Effector memory CD4-positive, alpha-beta T cell (primary cell): ENCODE results near the gene RNF121.

ENCODE experiments used
- DNase-seq, 3 donors: peaks; one replicate each; pipeline ENCODE4 v3.0.0-alpha.2; 2020
- H3K27ac ChIP-seq: 2 replicates; pipeline ENCODE4 v1.7.0; 2013; ENCODE audit warnings: mild to moderate bottlenecking, low read length, moderate library complexity; ENCODE audit not compliant: insufficient read depth, poor library complexity, severe bottlenecking
- H3K27me3 ChIP-seq: replicated peaks from 2 replicates; pipeline ENCODE4 v1.7.0; 2013; ENCODE audit warnings: mild to moderate bottlenecking, low read length; ENCODE audit not compliant: insufficient read depth, control insufficient read depth, poor library complexity, severe bottlenecking
- H3K36me3 ChIP-seq: 2 replicates; pipeline ENCODE4 v1.7.0; 2013; ENCODE audit warnings: mild to moderate bottlenecking, low read length, moderate library complexity; ENCODE audit not compliant: control insufficient read depth, insufficient read depth
- H3K4me1 ChIP-seq: 2 replicates; pipeline ENCODE4 v1.7.0; 2013; ENCODE audit warnings: low read length, mild to moderate bottlenecking; ENCODE audit not compliant: control insufficient read depth, insufficient read depth, poor library complexity, severe bottlenecking
- H3K4me3 ChIP-seq: 2 replicates; pipeline ENCODE4 v1.7.0; 2013; ENCODE audit warnings: low read length, low read depth, mild to moderate bottlenecking; ENCODE audit not compliant: insufficient read depth, poor library complexity, severe bottlenecking
- H3K9me3 ChIP-seq: 2 replicates; pipeline ENCODE4 v1.7.0; 2013; ENCODE audit warnings: mild to moderate bottlenecking, low read length, moderate library complexity; ENCODE audit not compliant: control insufficient read depth

Gene RNF121

DNA sequence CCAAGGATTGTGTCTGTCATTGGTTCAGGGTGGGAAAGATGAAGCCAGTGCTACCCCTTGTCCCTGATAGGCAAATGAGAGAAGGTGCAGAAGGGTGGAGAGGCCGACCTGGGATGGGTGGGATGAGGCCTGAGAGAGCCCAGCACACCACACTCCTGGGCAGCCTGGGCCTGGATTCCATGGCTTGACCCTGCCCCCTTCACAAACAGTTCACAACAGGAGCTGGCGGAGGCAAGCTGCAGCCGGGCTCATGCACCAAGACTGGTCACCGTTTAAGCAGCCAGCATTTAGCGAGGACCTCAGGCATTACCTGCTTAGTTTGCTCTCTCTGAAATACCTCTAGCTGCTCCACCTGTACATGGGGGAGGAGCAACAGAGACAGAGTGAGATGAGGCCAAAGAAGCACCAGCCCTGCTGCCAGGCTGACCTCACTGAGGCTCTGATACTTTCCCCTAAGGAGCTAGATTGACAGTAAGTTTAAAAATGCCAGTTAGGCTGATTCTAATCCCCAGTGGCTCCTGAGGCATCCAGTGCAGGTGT lies 83.3 kb downstream of the RNF121 start:
- Histone ChIP-seq H3K4me3 (no peak overlapping the region), H3K27ac (no peak overlapping the region), H3K4me1 (no peaks in the 10 kb centered on the region), H3K36me3 (peaks cover 99% of the 10 kb centered on the region), H3K27me3 (no peaks in the 10 kb centered on the region), H3K9me3 (no peaks in the 10 kb centered on the region)
- DNase-seq = no peak

DNA sequence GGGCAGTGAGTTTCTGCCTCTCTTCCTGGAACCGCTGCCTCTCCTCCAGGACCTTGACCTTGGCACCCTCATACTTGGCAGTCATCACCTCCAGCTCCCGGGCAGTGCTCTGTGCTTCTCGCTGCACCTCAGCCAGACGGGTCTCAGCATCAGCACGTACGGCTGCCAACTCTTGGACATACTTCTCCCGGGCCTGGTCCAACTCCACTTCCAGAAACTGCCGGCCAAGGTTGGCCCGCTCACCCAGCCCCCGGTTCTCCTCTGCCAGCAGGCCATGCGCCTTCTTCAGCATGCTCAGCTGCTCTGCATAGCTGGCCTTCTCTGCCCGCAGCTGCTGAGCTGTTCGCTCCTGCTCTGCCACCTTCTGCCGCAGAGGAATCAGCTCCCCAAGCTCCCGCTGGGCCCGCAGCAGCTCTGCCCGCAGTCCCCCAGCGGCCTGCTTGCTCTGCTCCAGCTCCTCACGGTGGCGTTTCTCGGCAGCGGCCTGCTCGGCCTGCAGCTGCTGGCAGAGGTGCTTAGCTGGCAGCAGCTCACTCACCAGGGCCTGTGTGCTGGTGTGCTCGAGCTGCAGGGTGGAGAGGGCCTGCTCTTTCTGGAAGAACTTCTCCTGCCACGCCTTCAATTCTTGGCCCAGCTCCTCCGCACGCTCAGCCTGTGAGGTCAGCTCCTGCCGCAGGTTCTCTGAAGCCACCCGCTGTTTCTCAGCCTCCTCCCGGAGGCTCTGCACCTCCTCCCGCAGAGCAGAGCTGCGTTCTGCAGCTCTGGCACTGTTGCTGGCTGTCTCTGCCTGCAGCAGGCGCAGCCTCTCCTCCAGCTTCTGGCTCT lies 84.3 kb downstream of the RNF121 start:
- Histone ChIP-seq H3K36me3 (peaks cover 99% of the 10 kb centered on the region), H3K4me3 (no peak overlapping the region)
- DNase-seq = no peak

DNA sequence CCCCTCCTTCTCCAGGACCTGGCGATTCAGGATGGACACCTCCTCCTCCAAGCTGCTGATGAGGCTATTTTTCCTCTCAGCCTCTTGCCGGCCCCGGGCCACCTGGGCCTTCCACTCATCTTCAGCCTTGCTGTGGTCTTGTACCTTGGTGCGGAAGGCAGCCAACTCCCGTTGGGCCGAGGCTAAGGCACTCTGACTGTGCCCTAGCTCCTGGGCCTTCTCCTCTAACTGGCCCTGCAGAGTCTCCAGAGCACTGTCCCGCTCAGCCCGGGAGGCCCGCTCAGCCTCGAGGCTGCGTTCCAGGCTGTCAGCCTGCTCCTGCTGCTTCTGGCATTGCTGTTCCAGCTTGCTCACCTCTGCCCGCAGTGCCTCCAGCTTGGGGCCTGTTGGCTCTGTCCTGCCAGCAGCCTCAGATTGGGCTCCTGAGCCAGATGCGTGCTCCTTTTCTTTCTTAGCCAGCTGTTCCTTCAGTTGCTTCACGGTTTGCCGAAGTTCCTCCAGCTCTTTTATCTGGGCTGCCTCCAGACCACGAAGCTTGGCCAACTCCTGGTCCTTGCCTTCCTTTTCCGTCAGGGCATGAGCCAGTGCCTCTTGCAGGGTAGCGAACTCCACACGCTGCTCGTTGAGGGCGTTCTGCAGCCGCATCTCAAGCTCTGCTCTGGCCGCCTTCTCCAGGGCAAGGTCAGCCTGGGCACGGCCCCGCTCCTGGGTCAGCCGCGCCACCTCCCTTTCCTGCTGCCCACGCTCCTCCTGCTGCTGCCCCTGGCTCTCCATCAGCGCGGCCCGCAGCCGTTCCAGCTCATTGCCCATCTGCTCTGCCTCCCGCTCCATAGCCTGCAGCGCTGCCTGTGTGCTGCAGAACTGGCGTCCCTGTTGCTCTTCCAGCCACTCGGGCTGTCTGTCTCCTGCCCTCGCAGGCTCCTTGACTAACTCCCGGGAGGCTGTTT lies 85.2 kb downstream of the RNF121 start:
- DNase-seq = no peak
- Histone ChIP-seq H3K4me3 (no peak overlapping the region), H3K27me3 (no peaks in the 10 kb centered on the region), H3K9me3 (no peaks in the 10 kb centered on the region), H3K4me1 (no peaks in the 10 kb centered on the region), H3K27ac (no peak overlapping the region), H3K36me3 (peaks cover 100% of the 10 kb centered on the region)

More for the DNA sequence above, 84.3 kb downstream of the RNF121 start:
- Histone ChIP-seq H3K4me1 (no peaks in the 10 kb centered on the region), H3K27me3 (no peaks in the 10 kb centered on the region), H3K9me3 (no peaks in the 10 kb centered on the region), H3K27ac (no peak overlapping the region)

DNA sequence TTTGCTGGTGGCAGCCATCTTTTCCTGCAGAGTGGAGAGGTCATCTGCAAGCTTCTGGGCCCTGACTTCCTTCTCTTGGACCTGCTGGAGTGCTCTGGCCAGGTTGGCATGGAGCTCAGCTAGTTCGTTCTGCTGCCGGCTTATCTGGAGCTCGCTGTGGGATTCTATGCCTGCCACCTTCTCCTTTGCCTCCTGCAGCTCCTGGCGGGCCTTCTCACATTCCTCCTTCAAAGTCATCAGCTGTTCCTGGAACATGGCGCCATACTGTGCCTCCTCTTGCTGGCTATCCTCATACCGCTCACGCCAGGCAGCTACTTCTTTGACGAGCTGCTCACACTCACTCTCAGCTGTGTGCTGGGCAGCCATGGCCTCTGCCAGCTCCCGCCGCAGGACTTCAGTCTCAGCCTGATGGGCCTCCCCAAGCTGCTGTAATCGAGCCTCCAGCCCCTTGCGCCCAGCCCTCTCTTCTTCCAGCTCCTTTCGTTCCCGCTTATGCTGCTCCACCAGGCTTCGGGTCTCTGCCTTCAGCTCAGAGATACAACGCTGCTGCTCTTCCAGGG lies 86.0 kb downstream of the RNF121 start:
- Histone ChIP-seq H3K9me3 (no peaks in the 10 kb centered on the region), H3K4me3 (no peak overlapping the region)
- no peak for DNase-seq

DNA sequence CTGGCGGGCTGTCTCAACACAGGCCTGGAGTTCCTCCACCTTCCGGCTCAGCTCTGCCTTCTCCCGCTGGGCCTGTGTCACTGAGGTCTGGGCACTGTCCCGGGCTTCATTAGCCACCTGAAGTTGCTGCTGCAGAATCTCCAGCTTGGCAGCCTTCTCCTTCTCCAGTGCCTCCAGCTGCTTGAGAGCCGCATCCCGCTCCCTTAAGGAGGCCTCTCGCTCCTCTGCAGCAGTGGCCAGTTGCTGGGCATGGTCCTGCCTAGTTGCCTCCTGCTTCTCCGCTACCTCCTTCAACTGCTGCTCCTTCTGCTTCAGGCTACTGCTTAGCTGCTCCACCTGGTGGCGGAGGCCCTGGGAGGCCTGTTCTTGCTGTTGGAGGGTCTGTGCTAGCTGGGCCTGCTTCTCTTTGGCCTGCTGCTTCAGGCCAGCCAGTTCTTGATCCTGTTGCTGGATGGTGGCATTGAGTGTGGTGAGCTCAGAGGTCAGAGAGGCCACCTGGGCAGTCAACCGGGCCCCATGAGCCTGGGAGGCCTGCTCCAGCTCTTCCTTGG lies 86.7 kb downstream of the RNF121 start:
- Histone ChIP-seq H3K27ac (no peak overlapping the region), H3K27me3 (no peaks in the 10 kb centered on the region), H3K9me3 (no peaks in the 10 kb centered on the region), H3K36me3 (peaks cover 99% of the 10 kb centered on the region), H3K4me1 (no peaks in the 10 kb centered on the region), H3K4me3 (no peak overlapping the region)
- DNase-seq = no peak

More for the DNA sequence above, 86.0 kb downstream of the RNF121 start:
- Histone ChIP-seq H3K27me3 (no peaks in the 10 kb centered on the region), H3K4me1 (no peaks in the 10 kb centered on the region), H3K27ac (no peak overlapping the region), H3K36me3 (peaks cover 100% of the 10 kb centered on the region)

DNA sequence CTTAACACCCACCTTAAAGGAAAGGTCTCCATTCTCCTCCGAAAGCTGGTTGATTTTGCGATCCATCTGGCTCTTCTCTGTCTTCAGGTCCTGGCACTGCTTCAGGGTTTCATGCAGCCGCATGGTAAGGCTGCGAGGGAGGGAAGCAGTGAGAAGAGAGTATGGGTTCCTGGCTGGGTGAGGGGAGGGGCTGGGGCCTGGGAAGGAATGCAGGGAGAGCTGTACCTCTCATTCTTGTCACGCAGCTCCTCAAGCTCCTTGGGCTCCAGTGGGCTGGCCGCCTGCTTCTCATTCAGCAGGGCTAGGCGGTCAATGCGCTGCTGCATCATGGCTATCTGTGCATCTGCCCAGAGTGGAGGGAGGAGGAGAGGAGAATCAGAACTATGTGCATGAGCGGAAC lies 89.3 kb downstream of the RNF121 start:
- no peak for DNase-seq
- Histone ChIP-seq H3K9me3 (no peaks in the 10 kb centered on the region), H3K27ac (no peak overlapping the region), H3K36me3 (peaks cover 98% of the 10 kb centered on the region), H3K4me1 (no peaks in the 10 kb centered on the region), H3K27me3 (no peaks in the 10 kb centered on the region), H3K4me3 (no peak overlapping the region)

DNA sequence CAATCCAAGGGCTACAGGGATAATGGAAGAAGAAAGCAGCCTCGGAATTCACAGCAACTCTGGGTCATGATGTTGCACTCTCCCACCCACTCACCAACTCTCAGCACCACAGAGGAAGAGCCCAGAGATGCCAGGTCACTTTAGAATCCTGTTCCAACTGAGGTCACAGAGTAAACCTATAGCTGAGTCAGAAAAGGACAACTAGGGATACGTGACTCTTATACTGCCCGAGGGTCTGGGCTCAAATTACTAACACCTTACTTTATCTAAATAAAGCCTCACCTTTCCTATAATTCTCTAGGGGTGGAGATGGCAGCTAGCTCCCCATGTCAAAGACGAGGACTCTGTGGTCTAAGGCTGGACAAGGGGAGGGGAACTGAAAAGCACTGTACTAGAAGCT lies 94.5 kb downstream of the RNF121 start:
- DNase-seq = no peak
- Histone ChIP-seq H3K27me3 (no peaks in the 10 kb centered on the region), H3K4me1 (no peaks in the 10 kb centered on the region), H3K36me3 (peaks cover 87% of the 10 kb centered on the region), H3K4me3 (no peak overlapping the region), H3K9me3 (no peaks in the 10 kb centered on the region), H3K27ac (no peak overlapping the region)

DNA sequence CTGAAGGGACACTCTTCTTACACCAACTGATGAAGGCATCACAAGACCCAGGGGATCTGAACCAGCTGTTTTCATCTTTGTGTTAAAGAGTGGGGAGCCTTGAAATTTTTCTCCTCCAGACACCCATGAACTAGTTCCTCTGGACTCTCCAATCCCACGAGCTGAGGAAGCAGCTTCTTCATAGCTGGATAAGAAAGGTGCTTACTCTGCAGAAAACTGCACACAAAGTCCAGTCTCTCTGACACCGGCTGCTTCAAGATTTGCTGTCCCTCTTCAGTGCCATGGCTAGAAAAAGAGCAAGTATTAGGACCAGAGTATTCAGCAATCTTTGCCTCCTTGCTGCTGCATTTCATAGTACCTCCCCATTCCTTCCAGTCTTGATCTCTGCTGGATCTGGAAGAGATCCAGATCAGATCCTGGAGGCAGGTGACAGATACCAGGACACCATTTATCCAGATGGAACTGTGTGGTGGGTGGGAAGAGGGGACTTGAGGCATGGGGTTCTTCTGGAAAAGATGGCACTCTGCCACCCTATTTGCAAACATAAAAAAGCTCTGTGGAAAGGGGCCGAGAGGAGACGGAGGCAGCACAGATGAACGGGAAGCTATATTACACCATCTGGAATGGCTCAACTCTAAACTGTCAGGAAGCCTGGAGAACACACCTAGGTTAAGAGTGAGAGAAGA lies 95.4 kb downstream of the RNF121 start:
- no peaks in the 10 kb centered on the region for H3K27me3 ChIP-seq
- H3K4me3 ChIP-seq = no peak overlapping the region
- no peak overlapping the region for H3K27ac ChIP-seq
- H3K36me3 ChIP-seq = peaks cover 87% of the 10 kb centered on the region
- DNase-seq = no peak
- H3K4me1 ChIP-seq = no peaks in the 10 kb centered on the region
- H3K9me3 ChIP-seq = no peaks in the 10 kb centered on the region

DNA sequence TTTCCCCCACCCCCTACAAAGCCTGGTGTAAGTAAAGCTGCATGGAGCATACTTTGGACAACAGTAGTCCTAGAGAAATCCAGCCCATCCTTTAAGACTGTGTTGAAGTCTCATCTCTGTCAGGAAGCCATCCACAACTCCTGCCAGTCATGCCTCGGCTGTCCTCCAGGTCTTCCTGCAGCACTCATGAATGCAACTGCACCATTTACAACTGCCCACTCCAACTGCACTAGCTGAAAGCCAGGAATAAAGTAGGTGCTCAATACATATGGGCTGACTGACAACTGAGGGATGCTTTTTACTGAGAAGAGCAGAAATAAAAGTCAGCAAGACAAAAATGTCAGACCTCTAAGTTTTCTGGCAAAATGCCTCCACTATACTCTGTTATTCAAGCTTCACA lies 97.2 kb downstream of the RNF121 start:
- Histone ChIP-seq H3K4me3 (no peak overlapping the region), H3K27ac (peak overlapping the region; percentile 14), H3K4me1 (peaks cover 5% of the 10 kb centered on the region), H3K9me3 (no peaks in the 10 kb centered on the region), H3K36me3 (peaks cover 82% of the 10 kb centered on the region), H3K27me3 (no peaks in the 10 kb centered on the region)
- DNase-seq = no peak
